Activated CD4-positive, alpha-beta T cell treated with anti-CD3 and anti-CD28 coated beads, Interleukin-2, amount 50 U/mL, for 24 hours (primary cell): Measurements from ENCODE around the gene UPK3A.

Experiments
- DNase-seq, 2 donors: peaks; one replicate each; pipeline ENCODE4 v3.0.0-alpha.2; 2020; ENCODE audit warnings: low read depth in 1 of 2, low spot score in 1 of 2

UPK3A gene

DNA sequence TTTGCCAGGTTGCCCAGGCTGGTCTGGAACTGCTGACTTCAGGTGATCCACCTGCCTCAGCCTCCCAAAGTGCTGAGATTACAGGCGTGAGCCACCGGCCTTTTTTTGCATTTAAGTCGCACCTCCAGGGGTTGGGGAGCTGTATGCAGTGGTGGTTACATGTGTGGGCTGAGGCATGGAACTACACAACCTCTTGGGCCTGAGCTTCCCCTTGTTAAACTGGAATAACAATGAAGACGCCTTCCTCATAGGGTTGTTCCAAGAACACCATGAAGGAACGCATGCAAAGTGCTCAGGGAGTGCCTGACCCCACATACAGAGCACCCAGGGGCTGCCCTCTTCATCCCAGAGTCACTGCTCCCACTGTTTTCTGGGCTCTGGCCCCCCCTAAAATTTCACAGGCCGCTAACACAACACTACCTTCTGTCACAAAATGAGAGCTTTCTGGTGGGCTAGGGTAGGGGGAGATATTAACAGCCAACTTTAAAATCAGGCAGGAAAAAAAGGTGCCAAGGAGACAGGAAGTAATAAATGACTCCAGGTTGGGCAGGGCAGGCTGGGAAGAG lies 23.7 kb downstream of the UPK3A start:
- no peak for DNase-seq

DNA sequence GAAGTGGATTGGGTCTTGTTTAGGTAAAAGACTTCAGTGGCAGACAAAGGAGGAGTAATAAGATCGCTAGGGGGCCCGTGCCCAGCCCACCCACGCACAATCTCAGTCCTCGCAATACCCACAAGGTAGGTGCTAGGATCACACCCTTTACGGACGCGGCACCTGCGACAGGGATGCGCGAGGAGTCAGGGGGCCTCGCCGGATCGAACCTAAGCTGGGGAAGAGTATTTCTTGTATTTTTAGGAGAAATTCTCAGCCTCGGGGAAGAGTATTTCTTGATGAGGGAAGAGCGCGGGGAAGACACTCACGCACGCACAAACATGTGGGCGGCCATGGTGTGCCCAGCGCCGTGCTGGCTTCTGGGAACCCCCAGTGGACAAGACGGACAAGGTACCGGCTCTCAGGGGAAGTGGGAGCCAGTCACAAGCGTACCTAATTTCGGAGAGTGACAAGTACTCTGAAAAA lies 24.2 kb downstream of the UPK3A start:
- no peak for DNase-seq

DNA sequence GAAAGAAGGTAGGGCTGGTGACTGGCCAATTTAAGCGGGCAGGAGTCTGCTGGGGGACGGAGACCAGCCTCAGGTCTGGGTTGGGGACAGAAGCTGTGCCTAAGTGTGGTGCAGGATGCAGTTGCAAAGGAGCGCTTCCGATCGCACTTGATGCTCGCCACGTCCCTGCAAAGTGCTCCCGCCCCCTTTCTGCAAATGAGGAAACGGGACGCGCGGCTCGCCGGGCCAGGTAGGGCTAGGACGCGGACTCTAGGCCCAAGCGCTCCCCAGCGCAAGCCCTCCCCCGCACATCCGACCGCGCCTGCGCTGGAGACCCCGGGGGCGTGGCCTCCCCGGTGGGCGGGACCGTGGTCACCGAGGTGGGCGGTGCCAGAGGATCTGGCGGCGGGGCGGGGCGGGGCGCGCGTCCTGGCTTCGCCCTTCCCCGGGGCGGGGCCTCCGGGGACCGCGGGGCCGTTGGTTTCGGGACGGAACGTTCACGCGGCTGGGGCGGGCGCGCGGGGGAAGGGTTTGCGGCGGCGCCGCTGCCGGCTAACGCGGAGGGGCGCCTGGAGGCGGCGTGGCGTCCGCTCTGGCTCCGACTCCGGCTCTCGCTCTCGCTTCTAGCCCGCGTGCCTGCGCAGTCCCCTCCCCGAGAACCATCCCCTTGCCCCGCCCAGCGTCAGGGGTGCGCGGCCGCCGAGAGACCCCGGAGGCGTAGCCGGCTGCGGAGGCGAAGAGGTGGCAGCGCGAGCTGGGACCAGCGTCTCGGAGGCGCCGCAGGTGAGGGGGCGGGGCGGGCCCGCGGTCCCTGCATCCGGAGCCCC lies 24.9 kb downstream of the UPK3A start, which contains the start of gene FAM118A:
Gene FAM118A, plus strand, starts transcription at position 513 of the 806 bp plus-strand sequence. CDS start 12,446 bp downstream, outside the sequence.
- peak; percentile 89 to 100 for DNase-seq

DNA sequence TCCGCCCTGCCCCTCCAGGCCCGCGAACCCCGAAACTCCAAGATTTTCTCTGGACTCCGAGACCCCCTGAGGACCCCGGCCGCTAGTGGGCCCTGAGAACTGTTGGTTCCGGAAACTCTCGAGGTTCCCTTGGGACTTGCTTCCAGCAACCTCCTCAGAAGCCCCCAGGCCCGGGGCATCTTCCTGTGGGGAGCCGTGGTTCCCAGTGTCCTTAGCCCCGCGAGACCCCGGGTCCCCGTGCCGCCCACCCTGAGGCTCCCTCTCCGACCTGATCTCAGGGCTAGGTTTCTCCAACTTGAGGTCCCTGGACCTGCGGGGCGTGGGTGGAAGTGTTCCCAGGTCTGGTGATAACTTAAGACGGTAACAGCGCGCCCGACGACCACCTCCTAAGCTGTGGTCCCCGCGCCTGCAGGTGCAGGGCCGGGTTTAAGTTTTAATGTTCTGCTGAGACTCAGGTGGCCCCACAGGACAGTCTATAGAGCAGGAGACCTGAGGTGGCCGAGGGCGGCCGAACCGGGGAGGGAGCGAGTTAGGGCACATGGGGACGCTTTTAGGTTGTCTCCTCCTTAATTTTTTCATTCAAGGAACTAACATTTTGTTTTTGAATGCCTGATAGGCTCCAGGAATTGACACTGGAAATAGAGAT lies 25.7 kb downstream of the UPK3A start:
- DNase-seq, result no peak

DNA sequence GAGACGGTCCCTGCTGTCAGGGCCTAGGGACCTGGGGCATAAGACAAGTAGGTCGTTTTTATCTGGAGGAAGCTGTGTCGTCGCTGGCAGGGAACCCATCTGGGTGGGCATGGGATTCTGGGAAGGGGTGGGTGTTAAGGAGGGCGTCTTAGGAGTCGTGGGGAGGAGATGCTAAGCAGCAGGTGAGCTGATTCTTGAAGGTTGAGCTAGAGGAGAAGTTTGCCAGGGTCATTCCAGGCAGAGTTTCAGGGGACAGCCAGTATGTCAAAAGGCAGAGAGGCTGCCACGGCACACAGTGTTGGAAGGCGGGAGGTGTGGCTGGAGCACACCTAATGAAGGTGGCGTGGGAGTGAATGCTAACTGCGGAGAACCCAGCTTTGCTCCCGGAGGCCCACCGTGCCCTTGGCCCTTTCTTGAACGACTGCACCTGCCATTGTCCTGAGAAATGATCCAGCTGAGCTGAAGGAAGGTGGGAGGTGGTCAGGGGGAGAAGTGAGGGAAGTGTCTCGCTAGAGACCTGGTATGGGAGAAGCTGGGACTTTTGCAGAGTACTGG lies 26.3 kb downstream of the UPK3A start:
- DNase-seq, result no peak

DNA sequence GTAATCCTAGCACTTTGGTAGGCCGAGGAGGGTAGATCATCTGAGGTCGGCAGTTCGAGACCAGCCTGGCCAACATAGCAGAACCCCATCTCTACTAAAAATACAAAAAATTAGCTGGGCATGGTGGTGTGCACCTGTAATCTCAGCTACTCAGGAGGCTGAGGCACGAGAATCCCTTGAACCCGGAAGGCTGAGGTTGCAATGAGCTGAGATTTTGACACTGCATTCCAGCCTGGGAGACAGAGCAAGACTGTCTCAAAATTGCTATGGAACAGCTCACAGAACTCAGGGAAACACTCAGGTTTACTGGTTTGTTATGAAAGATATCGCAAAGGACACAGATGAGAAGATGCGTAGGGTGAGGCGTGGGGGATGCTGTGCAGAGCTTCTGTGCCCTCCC lies 27.7 kb downstream of the UPK3A start:
- no peak for DNase-seq

DNA sequence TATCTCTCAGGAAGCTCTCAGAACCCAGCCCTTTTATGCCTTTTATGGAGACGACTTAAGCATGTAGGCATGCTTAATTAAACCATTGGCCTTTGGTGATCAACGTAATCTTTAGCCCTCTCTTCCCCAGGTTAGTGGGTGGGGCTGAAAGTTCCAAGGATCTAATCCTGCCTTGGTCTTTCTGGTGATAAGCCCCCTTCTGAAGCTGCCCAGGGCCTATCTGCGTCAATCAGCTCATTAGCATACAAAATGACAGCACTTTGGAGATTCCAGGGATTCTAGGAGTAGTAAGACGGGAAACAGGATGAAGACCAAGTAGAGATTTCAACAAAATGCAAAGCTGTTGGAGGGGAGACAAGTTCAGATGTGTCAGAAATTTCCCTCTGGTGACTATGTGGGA lies 28.1 kb downstream of the UPK3A start:
- DNase-seq, result no peak

DNA sequence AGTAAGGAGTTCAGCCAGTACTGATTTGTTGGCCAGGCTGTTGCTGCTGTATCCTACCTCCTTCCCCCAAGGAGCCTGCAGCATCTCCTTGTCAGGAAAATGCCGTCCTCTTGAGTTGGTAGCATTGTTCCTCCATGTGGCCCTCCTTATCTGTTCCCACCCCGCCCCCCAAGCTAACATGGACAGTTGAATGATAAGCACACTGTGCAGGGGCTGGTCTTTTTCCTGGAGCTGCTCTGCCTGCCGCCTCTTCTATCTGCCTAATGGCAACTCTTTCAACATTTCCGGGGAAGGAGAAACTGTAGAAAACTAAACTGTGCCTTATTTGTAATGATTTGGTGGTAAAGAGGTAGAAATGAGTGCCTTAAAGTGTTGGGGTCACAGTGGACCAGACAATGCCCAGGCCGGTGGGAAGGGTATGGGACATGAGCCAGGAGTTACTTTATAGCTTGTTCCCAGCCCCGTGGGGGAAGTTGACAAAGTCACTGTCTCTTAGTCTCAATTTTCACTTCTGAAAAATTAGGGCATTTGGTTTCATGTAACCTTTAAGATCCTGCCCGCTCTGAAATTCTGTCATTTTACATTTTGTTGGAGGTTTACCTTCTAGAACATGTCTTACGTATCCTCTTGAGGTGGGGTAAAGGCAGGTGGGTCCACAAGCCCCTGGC lies 29.4 kb downstream of the UPK3A start:
- DNase-seq, result no peak

DNA sequence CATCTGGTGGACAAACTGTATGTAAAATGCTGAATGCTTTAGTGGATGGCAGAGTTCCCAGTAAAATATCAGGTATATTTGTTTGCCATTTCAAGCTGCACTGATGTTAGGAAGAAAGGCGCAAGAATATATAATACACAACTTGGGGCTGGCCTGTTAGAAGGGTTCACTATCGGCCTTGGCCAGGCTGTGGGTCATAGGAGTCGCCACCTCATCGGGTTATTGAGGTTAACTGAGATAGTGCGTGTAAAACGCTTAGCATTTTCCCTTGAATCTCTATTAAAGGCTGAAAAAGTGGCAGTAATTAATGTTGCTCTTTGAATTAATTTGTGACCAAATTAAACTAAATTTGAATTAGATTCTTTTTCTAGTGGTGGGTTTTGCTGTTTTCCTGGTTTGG lies 30.0 kb downstream of the UPK3A start:
- no peak for DNase-seq

DNA sequence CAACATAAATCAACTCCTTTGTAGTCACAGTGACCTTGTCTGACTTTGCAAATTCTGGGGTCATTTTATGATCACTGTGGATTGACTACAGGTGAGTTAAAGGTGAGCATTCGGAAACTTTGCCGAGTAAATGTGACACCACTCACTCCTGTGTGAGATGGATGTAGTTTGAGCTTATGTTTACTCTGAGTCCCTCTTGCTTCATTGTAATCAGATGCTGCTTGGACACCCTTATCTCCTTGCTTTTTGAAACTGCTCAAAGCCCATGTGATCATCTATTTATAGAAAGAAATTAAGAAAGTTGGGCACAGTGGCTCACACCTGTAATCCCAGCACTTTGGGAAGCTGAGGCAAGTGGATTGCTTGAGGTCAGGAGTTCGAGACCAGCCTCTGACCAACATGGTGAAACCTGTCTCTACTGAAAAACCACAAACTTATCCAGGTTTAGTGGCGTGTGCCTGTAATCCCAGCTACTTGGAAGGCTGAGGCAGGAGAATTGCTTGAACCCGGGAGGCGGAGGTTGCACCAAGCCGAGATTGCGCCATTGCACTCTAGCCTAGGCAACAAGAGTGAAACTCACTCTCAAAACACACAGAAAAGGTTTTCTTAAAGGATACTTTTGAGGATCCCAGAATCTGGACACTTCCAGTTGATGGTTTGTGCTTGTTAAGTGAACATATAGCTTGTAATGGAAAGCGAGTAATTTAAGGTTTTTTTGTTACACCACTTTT lies 32.2 kb downstream of the UPK3A start:
- no peak for DNase-seq

DNA sequence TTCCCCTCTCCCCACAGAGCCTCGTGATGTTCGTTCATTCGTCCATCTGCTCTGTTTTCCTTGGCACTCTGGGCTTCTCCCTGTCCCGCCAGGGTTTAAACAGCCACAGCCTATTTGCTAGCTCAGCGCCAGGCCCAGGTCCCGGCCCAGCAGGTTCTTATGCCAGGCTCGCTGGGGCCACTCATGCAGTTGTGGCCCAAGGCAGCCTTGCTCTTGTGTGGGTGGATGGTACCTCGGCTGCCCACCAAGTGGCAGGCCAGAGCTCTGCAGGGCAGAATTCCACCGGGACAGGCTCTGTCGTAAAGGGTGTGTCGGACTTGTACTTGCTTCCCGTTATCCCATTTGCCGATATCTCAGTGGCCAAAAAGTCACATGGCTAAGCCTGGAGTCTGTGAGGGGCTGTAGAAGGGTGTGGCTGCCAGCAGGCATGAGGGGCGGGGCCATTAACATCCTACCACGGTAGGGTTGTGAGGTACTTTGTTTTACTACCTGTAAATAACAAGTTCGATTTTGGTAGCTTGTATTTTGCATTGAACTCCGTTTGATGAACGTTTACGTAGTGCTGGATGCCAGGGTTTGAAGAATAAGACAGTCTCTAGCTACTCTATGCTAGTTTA lies 32.9 kb downstream of the UPK3A start:
- no peak for DNase-seq

DNA sequence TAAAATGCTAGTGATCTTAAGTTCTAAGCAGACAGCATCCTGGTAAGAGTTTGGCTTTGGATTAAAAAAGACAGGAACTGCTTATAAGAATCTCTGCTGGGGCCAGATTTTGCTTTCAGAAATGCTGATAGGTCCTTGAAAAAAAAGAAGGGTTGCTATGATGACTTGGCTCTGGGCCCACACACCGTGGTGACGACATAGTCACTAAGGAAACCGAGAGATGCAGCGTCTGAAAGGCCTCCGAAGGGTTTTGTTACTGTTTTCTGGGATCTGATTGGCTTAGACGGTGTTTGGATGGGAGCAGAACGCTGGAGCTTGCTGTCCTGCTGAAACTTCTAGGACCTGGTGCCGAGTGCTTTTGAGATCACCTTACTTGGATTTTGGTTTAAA lies 33.4 kb downstream of the UPK3A start:
- DNase-seq, result peak; percentile 64 to 83

DNA sequence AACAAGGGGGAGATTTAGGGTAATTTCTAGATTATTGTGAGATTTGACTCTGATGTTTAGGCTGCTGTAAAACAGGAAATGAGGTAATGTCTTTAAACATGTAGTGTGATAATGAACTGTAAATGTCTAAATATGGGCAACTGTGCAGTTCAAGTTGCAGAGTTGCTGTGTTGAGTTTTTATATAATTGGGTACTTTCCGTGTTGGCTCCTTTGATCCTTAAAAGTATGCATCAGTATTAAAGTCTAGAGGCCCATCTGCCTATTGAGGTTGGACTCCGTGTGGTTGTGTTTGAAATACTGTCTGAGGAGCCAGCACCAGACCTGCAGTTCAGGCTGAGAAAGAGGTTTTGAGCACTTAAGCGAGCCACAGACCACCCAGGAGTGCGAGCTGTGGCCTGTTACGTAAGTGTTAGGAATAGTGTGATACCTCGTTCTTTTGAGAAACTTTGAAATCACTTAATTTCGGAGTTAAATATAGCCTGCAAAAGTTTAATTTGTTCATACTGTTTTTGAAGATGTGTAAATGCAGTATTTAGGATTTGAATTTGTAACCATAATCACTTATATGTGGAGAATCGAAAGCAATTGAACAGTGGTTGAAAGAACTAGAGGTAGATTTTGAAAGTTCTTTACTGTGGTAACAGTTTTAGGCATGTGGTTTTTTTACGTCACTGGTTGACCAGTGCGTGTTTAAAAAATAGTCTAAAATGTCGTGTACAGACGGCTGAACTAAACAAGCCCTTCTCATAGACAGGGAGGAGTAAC lies 34.0 kb downstream of the UPK3A start:
- no peak for DNase-seq

DNA sequence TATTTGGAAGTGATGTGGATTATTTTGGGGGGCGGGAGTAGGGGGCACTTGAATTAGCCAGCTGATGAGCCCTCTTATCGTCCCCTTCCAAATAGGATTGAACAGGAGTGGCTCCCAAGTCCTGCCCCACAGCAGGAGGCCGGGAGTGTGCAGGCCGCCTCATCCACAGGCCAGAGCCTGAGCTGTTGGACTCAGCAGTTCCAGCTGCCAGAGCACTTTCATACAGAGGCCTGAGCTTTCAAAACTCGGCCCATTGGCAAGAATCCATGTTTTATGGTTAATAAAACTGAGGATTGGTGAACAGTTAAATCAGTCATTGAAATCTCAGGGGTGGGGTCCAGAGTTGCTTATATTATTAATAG lies 34.6 kb downstream of the UPK3A start:
- DNase-seq, result no peak

DNA sequence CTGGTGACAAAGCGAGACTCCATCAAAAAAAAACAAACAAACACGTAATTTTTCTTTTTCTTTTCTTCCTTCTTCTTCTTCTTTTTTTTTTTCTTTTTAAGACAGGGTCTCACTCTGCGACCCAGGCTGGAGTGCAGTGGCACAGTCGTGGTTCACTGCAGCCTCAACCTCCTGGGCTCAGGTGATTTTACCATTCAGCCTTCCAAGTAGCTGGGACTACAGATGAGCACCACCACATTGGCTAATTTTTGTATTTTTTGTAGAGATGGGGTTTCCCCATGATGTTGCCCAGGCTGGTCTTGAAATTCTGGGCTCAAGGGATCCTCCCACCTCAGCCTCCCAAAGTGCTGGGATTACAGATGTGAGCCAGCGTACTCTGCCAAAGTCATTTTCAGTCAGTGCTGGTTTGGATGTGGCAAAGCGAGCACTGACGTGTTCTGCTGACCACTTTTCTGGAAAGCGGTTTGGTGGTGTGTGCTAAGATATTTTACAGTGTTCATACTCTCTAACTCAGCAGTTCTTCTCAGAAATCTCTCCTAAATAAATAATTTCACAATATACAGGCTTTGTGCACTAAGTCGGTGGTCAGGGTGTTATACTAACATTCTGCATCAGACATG lies 35.7 kb downstream of the UPK3A start:
- DNase-seq, result no peak

DNA sequence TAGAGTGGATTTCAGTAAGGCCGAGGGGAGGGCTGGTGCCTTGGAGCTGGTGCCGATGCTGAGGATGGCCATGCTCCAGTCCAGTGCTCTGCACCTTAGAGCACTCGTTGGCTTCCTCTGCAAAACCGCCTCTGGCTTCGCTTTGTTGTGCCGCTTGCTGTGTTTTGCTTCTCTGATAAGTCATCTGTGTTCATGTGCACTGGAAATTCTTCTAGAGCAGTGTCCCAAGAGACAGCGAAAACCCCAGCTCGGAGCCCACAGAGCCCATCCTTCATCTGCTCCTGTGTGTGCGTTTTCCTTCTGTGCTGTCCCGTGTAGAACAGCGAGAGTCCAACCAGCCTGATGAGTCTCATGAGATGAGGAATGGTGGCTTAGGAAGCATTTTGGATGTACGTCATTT lies 37.1 kb downstream of the UPK3A start:
- DNase-seq, result no peak

DNA sequence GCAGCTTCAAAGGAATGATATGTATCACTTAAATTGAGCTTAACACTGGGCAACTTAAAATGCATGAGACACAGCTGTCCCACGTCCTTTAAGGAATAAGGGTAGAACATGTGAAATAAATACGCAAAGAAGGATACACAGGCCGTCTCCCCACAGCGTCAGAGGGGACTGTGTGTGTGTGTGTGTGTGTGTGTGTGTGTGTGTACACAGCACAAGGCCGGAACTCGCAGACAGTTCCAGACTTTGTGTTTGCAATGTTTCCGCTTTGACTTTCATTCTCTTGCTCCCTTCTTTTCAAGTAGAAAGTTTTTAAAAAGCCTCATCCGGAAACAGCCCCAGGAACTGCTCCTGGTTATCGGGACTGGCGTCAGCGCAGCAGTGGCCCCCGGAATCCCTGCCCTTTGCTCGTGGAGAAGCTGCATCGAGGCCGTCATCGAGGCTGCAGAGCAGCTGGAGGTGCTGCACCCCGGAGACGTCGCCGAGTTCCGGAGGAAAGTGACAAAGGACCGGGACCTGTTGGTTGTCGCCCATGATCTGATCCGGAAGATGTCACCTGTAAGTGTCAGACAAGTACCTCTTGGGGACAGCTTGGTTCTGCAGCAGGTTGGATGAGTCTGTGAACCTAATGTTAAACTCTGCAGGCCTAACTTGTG lies 38.2 kb downstream of the UPK3A start:
- no peak for DNase-seq

DNA sequence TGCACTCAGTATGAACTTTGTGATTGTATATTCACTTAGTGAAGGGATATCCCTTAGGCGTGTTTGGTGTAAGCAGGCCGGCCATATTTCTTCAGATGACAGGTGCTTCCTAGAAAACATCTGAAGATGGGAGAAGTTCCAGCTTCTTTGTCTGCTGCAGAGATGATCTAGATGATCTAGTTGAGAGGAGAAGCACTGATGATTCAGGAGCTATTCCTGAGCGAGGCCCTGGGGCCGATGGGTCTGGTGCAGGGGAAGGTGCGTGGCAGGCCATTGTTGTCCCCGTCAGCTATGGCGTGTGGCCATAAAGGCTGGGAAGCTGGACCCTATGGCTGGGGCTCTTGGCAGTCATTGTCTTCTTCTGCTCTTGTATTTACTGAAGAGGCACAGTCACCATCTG lies 38.9 kb downstream of the UPK3A start:
- no peak for DNase-seq

DNA sequence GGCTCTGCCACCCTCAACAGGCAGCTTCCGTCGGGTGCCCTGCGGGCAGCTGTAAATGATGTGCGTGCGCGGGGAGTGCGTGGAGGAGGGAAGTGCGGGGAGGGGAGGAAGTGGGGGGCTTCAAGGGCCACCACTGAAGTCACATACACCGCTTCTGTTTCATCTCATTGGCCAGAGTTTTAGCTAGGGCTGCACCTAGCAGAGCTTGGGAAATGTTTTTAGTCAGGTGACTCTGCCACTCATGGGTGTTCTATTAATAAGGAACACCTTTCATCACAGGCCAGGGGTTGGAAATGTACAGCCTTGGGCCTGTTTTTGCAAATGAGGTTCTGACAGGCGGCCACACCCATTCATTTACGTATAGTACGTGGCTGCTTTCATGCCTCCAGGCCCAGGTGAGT lies 39.6 kb downstream of the UPK3A start:
- DNase-seq, result no peak
